B cell (primary cell): ENCODE data around the gene DDIT4. TPM values are rescaled to one million over a fixed set of nuclear protein-coding genes. Genes with fewer than 3 reads are reported as not detected.

Source experiments
- ATAC-seq: fragments of 200-7000 bp; cut with Tn5 transposase; one replicate; pipeline ENCODE4 v1.10.0; 2021; ENCODE audit warnings: low read depth, mild to moderate bottlenecking, moderate number of reproducible peaks, moderate library complexity
- CTCF ChIA-PET: fragments of 350-600 bp; sonication (Branson Sonifier 250); formaldehyde crosslinking; loops from one replicate; lab custom pipeline; 2021; ENCODE audit warnings: antibody characterized with exemption, inconsistent platforms; lab: Charles Lee
- POLR2A ChIA-PET: fragments of 350-600 bp; sonication (Branson Sonifier 250); formaldehyde crosslinking; loops from one replicate; lab custom pipeline; 2021; ENCODE audit warnings: antibody characterized with exemption; lab: Charles Lee
- DNase-seq: peaks from one replicate; pipeline ENCODE4 v3.0.0; 2013
- H2AFZ ChIP-seq: 2 replicates; pipeline ENCODE4 v1.6.1; 2012; ENCODE audit warnings: mild to moderate bottlenecking, low read depth, low read length; ENCODE audit not compliant: insufficient read depth, poor library complexity, severe bottlenecking
- H3K27ac ChIP-seq, 2 donors: 1 replicate in 1 of 2; 2 replicates in 1 of 2; pipeline ENCODE4 v1.5.1; 2012 to 2013; ENCODE audit warnings: low read length in 2 of 2, mild to moderate bottlenecking in 2 of 2, moderate library complexity in 1 of 2
- H3K27me3 ChIP-seq, 4 experiments: fragments of 200-600 bp in 1 of 4; sonication (generic) in 1 of 4; replicated peaks in 1 of 4; 1 replicate in 2 of 4; 2 replicates in 2 of 4; pipeline versions ENCODE4 v1.6.1 to v1.7.0; 2013 to 2016; ENCODE audit warnings: low read length in 3 of 4, mild to moderate bottlenecking in 2 of 4, mixed read lengths in 1 of 4, moderate library complexity in 1 of 4; ENCODE audit not compliant: insufficient read depth in 4 of 4, control insufficient read depth in 3 of 4; ENCODE audit errors: control extremely low read depth in 1 of 4
- H3K36me3 ChIP-seq, 2 experiments: replicated peaks in 1 of 2; 1 replicate in 1 of 2; 2 replicates in 1 of 2; pipeline versions ENCODE4 v1.6.1 to v1.7.1; 2013; ENCODE audit warnings: low read length in 1 of 2; ENCODE audit not compliant: insufficient read depth in 2 of 2, control insufficient read depth in 1 of 2; ENCODE audit errors: control extremely low read depth in 1 of 2, extremely low read depth in 1 of 2
- H3K4me1 ChIP-seq, 2 donors: fragments of 200-600 bp in 1 of 2; sonication (generic) in 1 of 2; 1 replicate in 1 of 2; 2 replicates in 1 of 2; pipeline versions ENCODE4 v1.5.1 to v1.6.1; 2013 to 2017; ENCODE audit warnings: low read length in 2 of 2; ENCODE audit not compliant: control insufficient read depth in 2 of 2, insufficient read depth in 2 of 2
- H3K4me2 ChIP-seq: replicated peaks from 2 replicates; pipeline ENCODE3; 2012; ENCODE audit warnings: mild to moderate bottlenecking, low read depth, low read length; ENCODE audit not compliant: poor library complexity, severe bottlenecking
- H3K4me3 ChIP-seq, 5 experiments: fragments of 200-600 bp in 1 of 5; sonication (generic) in 1 of 5; 1 replicate in 3 of 5; 2 replicates in 2 of 5; pipeline versions ENCODE4 v1.5.1 to v1.7.0; 2011 to 2016; ENCODE audit warnings: low read length in 4 of 5, mild to moderate bottlenecking in 4 of 5, low read depth in 2 of 5, control low read depth in 1 of 5, moderate library complexity in 1 of 5; ENCODE audit not compliant: insufficient read depth in 1 of 5; ENCODE audit errors: control extremely low read depth in 1 of 5, extremely low read depth in 1 of 5
- H3K79me2 ChIP-seq: fragments of 200-600 bp; sonication (generic); one replicate; pipeline ENCODE4 v1.6.0; 2016; ENCODE audit warnings: low read length; ENCODE audit not compliant: control insufficient read depth, insufficient read depth
- H3K9ac ChIP-seq: fragments of 200-600 bp; sonication (generic); 2 replicates; pipeline ENCODE4 v1.6.1; 2017; ENCODE audit warnings: mild to moderate bottlenecking, low read length, moderate library complexity
- H3K9me3 ChIP-seq, 3 donors: one replicate each; pipeline versions ENCODE4 v1.6.1 to v1.7.1; 2013; ENCODE audit warnings: low read length in 2 of 3; ENCODE audit not compliant: control insufficient read depth in 2 of 3, insufficient read depth in 1 of 3; ENCODE audit errors: control extremely low read depth in 1 of 3
- H4K20me1 ChIP-seq: 2 replicates; pipeline ENCODE4 v1.6.0; 2012; ENCODE audit warnings: mild to moderate bottlenecking, low read length; ENCODE audit not compliant: insufficient read depth, control insufficient read depth, poor library complexity, severe bottlenecking
- H3K27ac Mint-ChIP-seq: one replicate; pipeline ENCODE4 v1.8.0; 2021; ENCODE audit warnings: mixed read lengths
- H3K27me3 Mint-ChIP-seq: one replicate; pipeline ENCODE4 v1.8.0; 2021; ENCODE audit warnings: mixed read lengths
- H3K4me1 Mint-ChIP-seq: one replicate; pipeline ENCODE4 v1.8.0; 2021; ENCODE audit warnings: mixed read lengths
- H3K4me3 Mint-ChIP-seq: one replicate; pipeline ENCODE4 v1.8.0; 2021; ENCODE audit warnings: mixed read lengths
- H3K9me3 Mint-ChIP-seq: one replicate; pipeline ENCODE4 v1.8.0; 2022; ENCODE audit warnings: mixed read lengths; ENCODE audit not compliant: insufficient read depth
- CTCF ChIP-seq: fragments of 200-600 bp; IDR thresholded peaks from one replicate; pipeline ENCODE4 v1.8.0; 2022; ENCODE audit warnings: antibody characterized with exemption, mild to moderate bottlenecking
- WGBS: methylation state at CpG from one replicate; pipeline ENCODE4 v1.1.5; 2013; ENCODE audit warnings: missing lambda C conversion rate; ENCODE audit not compliant: insufficient coverage; 5-methylcytosine and 5-hydroxymethylcytosine counted together
- intact Hi-C: fragments of 100-400 bp; cut with micrococcal nuclease; formaldehyde crosslinking; loops from one replicate; pipeline ENCODE4 v1.10.0; 2022
- polyA plus RNA-seq: library from polyadenylated mRNA; depleted of rRNA; stranded (reverse); fragments of >200 nt; gene quantifications from 2 replicates; pipeline ENCODE4 v1.2.3, GENCODE V29; 2012
- total RNA-seq, 2 donors: library from RNA; stranded (reverse); fragments of 120-200 nt in 1 of 2; gene quantifications; 1 replicate in 1 of 2; 2 replicates in 1 of 2; pipeline versions ENCODE4 v1.2.3 to v1.2.4, GENCODE V29; 2013 to 2022

The DDIT4 gene
- total and polyA plus RNA-seq, 2 donors (not counting 1 experiment from before 2014, with no cell fraction given) = 102 to 110 TPM

GRCh38 chr10:72308320-72308987 is 34.7 kb downstream of the DDIT4 start:
- no peak overlapping the region for H3K9ac ChIP-seq
- CTCF ChIA-PET = interaction anchor here (0.8 to 1.3 kb wide), 4 partner anchors 10 to 15 kb away, joined by 3 read pairs; no protein-coding TSS in a partner anchor
- H3K4me3 Mint-ChIP-seq = no peak overlapping the region

More at GRCh38 chr10:72308320-72308987, 34.7 kb downstream of the DDIT4 start:
- Mint-ChIP-seq H3K27ac (peak overlapping the region; percentile 59), H3K4me1 (peaks cover 40% of the 10 kb centered on the region), H3K9me3 (no peaks in the 10 kb centered on the region), H3K27me3 (no peaks in the 10 kb centered on the region)
- DNase-seq (no peak), ATAC-seq (no peak)
- H3K27ac ChIP-seq = no peak overlapping the region
- no peak for TF ChIP-seq CTCF
- no peak overlapping the region for H3K4me3 ChIP-seq
- H3K4me2 ChIP-seq = no peak overlapping the region
- H4K20me1 ChIP-seq = no peaks in the 10 kb centered on the region
- peaks cover 7 to 18% of the 10 kb centered on the region in 2 donors for H3K4me1 ChIP-seq
- POLR2A ChIA-PET = interaction anchor here (0.7 to 1.3 kb wide), 2 partner anchors 10 to 19 kb away, joined by 4 to 8 read pairs; no protein-coding TSS in a partner anchor
- no peaks in the 10 kb centered on the region for H3K9me3 ChIP-seq
- no peaks in the 10 kb centered on the region for H3K79me2 ChIP-seq
- peaks cover 0 to 4% (median 0%) of the 10 kb centered on the region in 4 experiments for H3K27me3 ChIP-seq
- no peak overlapping the region for H2AFZ ChIP-seq
- intact Hi-C loops = no loop called here
- H3K36me3 ChIP-seq = no peaks in the 10 kb centered on the region
- 77% methylated on average over 5 of the region's 7 CpGs for WGBS
